HEK293T (cell line): ENCODE data around the gene KIF19.

Source experiments
- ELF4 ChIP-seq: fragments of 450-650 bp; IDR thresholded peaks from 2 replicates; pipeline ENCODE4 v1.6.1; 2017; ENCODE audit warnings: antibody characterized with exemption
- FOXK2 ChIP-seq: fragments of 450-650 bp; IDR thresholded peaks from 2 replicates; pipeline ENCODE4 v1.6.1; 2016; ENCODE audit warnings: mild to moderate bottlenecking
- NFRKB ChIP-seq: fragments of 450-650 bp; IDR thresholded peaks from 2 replicates; pipeline ENCODE4 v1.6.1; 2016; ENCODE audit warnings: mild to moderate bottlenecking, moderate library complexity
- SP1 ChIP-seq: fragments of 450-650 bp; IDR thresholded peaks from 2 replicates; pipeline ENCODE4 v1.6.1; 2017

DNA sequence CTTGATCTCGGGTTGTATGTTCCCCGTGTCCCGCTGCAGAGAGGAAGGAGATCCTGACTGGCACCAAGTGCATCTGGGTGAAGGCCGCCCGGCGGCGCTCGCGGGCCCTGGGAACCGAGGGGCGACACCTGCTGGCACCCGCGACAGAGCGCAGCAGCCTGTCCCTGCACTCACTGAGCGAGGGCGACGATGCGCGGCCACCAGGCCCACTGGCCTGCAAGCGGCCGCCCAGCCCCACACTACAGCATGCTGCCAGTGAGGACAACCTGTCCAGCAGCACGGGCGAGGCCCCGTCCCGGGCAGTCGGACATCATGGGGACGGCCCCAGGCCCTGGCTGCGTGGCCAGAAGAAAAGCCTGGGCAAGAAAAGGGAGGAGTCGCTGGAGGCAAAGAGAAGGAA is 28.1 kb downstream of the KIF19 start:
- TF ChIP-seq SP1 = no peak
- TF ChIP-seq FOXK2 = no peak
- TF ChIP-seq ELF4 = no peak
- no peak for TF ChIP-seq NFRKB
